Fibroblast of lung (primary cell): Measurements from ENCODE around the gene SRRM1. TPM values are rescaled to one million over a fixed set of nuclear protein-coding genes. Genes with fewer than 3 reads are reported as not detected.
A peak's percentile ranks its signal among the peaks of the same experiment; 100 is the strongest.
"Not testable (repeated sequence)": the region's sequence is repeated elsewhere in the genome, so short reads cannot be mapped to it uniquely, and the experiment has no call there.

Experiments
- DNase-seq, 2 donors: peaks; one replicate each; pipeline versions ENCODE4 v3.0.0 to v3.0.0-alpha.2; 2010; ENCODE audit warnings: low read depth in 2 of 2
- H2AFZ ChIP-seq: 2 replicates; pipeline ENCODE4 v1.5.1; 2012; ENCODE audit warnings: low read length, control low read depth, inconsistent platforms
- H3K27ac ChIP-seq: 2 replicates; pipeline ENCODE4 v1.5.1; 2011; ENCODE audit warnings: low read length, control low read depth; ENCODE audit not compliant: insufficient read depth
- H3K27me3 ChIP-seq: 2 replicates; pipeline ENCODE4 v1.5.1; 2011; ENCODE audit warnings: mild to moderate bottlenecking, low read length; ENCODE audit not compliant: control insufficient read depth, insufficient read depth
- H3K36me3 ChIP-seq: 2 replicates; pipeline ENCODE4 v1.5.1; 2011; ENCODE audit warnings: low read length; ENCODE audit not compliant: control insufficient read depth, insufficient read depth
- H3K4me1 ChIP-seq: 2 replicates; pipeline ENCODE4 v1.5.1; 2011; ENCODE audit warnings: low read length; ENCODE audit not compliant: control insufficient read depth, insufficient read depth; ENCODE audit errors: extremely low read depth
- H3K4me2 ChIP-seq: 2 replicates; pipeline ENCODE4 v1.5.1; 2011; ENCODE audit warnings: low read length, control low read depth; ENCODE audit not compliant: insufficient read depth; ENCODE audit errors: extremely low read depth
- H3K4me3 ChIP-seq, 4 experiments: fragments of 200-600 bp in 1 of 4; sonication (generic) in 1 of 4; replicated peaks in 1 of 4; 2 replicates each; pipeline ENCODE4 v1.5.1; 2011 to 2016; ENCODE audit warnings: low read length in 4 of 4, low read depth in 3 of 4, mild to moderate bottlenecking in 3 of 4, control low read depth in 2 of 4, inconsistent platforms in 1 of 4, mixed read lengths in 1 of 4; ENCODE audit not compliant: insufficient read depth in 1 of 4; ENCODE audit errors: control extremely low read depth in 1 of 4
- H3K79me2 ChIP-seq: 2 replicates; pipeline ENCODE4 v1.5.1; 2012; ENCODE audit warnings: mild to moderate bottlenecking, low read length, inconsistent platforms; ENCODE audit not compliant: control insufficient read depth, insufficient read depth
- H3K9ac ChIP-seq: 2 replicates; pipeline ENCODE4 v1.5.1; 2011; ENCODE audit warnings: mild to moderate bottlenecking, low read length, control low read depth; ENCODE audit not compliant: insufficient read depth
- H3K9me3 ChIP-seq: 2 replicates; pipeline ENCODE4 v1.5.1; 2012; ENCODE audit warnings: low read depth, low read length; ENCODE audit not compliant: control insufficient read depth, insufficient read depth
- H4K20me1 ChIP-seq: 2 replicates; pipeline ENCODE4 v1.5.1; 2011; ENCODE audit warnings: low read length; ENCODE audit not compliant: control insufficient read depth, insufficient read depth; ENCODE audit errors: extremely low read depth
- EZH2 ChIP-seq: IDR thresholded peaks from 2 replicates; pipeline ENCODE4 v1.5.1; 2012; ENCODE audit warnings: low read length, control low read depth, mild to moderate bottlenecking; ENCODE audit errors: missing control alignments
- polyA plus RNA-seq, 2 donors: library from polyadenylated mRNA; depleted of rRNA in 1 of 2; stranded (reverse) in 1 of 2; unstranded in 1 of 2; fragments of >200 nt; gene quantifications; 2 replicates each; pipeline ENCODE4 v1.2.1, GENCODE V29; 2011 to 2012; ENCODE audit warnings: missing spikeins in 1 of 2
- total RNA-seq: library from RNA; depleted of rRNA; stranded (reverse); fragments of >200 nt; gene quantifications from 2 replicates; pipeline ENCODE4 v1.2.1, GENCODE V29; 2014
- TF ChIP-seq, protein P1 (sequence below), 2 donors: IDR thresholded peaks in 1 of 2; conservative IDR thresholded peaks in 1 of 2; 1 replicate in 1 of 2; 2 replicates in 1 of 2; pipeline ENCODE4 v1.5.1; 2011 to 2012; ENCODE audit warnings: low read length in 2 of 2, control low read depth in 1 of 2, inconsistent platforms in 1 of 2, low read depth in 1 of 2, mild to moderate bottlenecking in 1 of 2

SRRM1 gene
- total and polyA plus RNA-seq, 2 donors (not counting 1 experiment from before 2014, with no cell fraction given), result 30.7 to 55.8 TPM

DNA sequence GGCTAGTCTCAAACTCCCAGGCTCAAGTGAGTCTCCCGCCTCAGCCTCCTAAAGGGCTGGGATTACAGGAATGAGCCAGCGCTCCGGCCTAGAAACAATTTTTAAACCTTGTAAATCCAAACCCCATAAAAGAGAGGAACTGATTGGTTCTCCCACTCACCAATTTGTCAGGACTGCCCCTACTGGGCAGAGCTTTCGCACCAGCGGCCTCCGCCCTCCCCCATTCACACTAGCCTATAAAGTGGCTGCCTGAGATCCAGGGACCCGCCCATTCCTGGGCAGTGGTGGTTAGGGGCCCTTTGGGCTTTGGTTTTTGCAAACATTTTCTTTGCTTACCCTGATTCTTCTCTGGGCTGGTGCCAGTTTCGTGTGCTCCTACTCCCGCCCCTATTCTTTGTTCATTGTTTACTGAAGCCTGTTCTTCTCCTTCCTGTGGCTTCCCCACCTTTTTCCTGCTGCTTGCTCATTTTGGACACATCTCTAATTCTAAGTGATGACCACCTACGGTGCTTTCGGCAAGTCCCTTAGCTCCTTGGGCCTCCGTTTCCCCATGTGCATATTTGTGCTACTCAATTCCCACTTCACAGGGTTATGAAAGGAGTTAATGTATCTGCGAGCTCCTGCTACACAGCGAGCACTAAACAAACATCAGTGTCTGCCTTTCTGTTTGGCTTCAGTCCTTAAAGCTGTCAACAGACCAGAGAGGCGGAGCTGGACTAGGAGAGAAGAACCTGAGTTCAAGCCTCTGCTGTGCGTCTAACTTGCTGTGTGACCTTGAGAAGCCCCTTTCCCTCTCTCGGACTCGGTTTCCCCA lies 62.4 kb downstream of the SRRM1 start:
- Histone ChIP-seq H3K4me2 (peak overlapping the region; percentile 44), H3K4me3 (peak overlapping the region in 1 of 4 experiments; percentile 1), H3K27ac (peak overlapping the region; percentile 27), H3K27me3 (no peaks in the 10 kb centered on the region), H2AFZ (peak overlapping the region; percentile 63), H3K9ac (no peak overlapping the region), H3K79me2 (no peaks in the 10 kb centered on the region), H3K4me1 (peaks cover 3% of the 10 kb centered on the region), H3K36me3 (no peaks in the 10 kb centered on the region), H4K20me1 (no peaks in the 10 kb centered on the region), H3K9me3 (no peaks in the 10 kb centered on the region)
- peak; percentile 94 to 97 for DNase-seq
- TF ChIP-seq, protein P1, sequence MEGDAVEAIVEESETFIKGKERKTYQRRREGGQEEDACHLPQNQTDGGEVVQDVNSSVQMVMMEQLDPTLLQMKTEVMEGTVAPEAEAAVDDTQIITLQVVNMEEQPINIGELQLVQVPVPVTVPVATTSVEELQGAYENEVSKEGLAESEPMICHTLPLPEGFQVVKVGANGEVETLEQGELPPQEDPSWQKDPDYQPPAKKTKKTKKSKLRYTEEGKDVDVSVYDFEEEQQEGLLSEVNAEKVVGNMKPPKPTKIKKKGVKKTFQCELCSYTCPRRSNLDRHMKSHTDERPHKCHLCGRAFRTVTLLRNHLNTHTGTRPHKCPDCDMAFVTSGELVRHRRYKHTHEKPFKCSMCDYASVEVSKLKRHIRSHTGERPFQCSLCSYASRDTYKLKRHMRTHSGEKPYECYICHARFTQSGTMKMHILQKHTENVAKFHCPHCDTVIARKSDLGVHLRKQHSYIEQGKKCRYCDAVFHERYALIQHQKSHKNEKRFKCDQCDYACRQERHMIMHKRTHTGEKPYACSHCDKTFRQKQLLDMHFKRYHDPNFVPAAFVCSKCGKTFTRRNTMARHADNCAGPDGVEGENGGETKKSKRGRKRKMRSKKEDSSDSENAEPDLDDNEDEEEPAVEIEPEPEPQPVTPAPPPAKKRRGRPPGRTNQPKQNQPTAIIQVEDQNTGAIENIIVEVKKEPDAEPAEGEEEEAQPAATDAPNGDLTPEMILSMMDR (conservative IDR thresholded peaks at IDR 0.05 in 1 of 2, IDR thresholded peaks at IDR 0.05 in 1 of 2; ENCODE audit: low read depth in 1 of 2, low read length in 2 of 2), result no peak
- no peak for TF ChIP-seq EZH2

DNA sequence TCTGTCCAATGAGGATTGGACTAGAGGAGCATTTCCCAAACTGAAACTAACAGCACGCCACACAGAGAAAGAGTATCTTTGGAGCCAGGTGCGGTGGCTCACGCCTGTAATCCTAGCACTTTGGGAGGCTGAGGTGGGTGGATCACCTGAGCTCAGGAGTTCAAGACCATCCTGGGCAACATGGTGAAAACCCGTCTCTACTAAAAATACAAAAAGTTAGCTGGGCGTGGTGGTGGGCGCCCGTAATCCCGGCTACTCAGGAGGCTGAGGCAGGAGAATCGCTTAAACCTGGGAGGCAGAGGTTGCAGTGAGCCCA lies 62.9 kb downstream of the SRRM1 start:
- H3K36me3 ChIP-seq, DNase-seq, H4K20me1 ChIP-seq, H3K79me2 ChIP-seq, H3K4me2 ChIP-seq, H3K4me1 ChIP-seq, H3K9ac ChIP-seq, H3K4me3 ChIP-seq, H3K9me3 ChIP-seq, H3K27ac ChIP-seq, H3K27me3 ChIP-seq: not testable (repeated sequence)
- H2AFZ ChIP-seq, result peak overlapping the region; percentile 63

DNA sequence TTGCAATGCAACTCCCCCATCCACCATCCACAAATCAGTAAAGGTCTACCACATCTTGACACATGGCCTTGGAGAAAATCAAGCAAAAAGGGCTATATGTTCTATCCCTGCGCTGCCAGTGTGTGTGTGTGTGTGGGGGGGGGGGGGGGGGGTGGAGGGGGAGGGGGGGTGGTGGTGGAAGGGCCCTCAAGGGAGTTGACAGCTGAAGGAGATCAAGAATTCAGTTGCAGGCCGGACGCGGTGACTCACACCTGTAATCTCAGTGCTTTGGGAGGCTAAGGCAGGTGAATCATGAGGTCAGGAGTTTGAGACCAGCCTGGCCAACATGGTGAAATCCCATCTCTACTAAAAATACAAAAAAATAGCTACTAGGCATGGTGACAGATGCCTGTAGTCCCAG lies 64.6 kb downstream of the SRRM1 start:
- H3K27ac ChIP-seq, result no peak overlapping the region
- H3K9ac ChIP-seq, result no peak overlapping the region
- H3K27me3 ChIP-seq, result no peaks in the 10 kb centered on the region
- DNase-seq, result peak in 1 of 2 donors; percentile 87
- H3K4me2 ChIP-seq, result no peak overlapping the region
- no peak overlapping the region for H3K4me3 ChIP-seq
- H3K36me3 ChIP-seq, result no peaks in the 10 kb centered on the region
- no peak overlapping the region for H2AFZ ChIP-seq
- H3K9me3 ChIP-seq, result no peaks in the 10 kb centered on the region
- no peaks in the 10 kb centered on the region for H3K79me2 ChIP-seq
- no peaks in the 10 kb centered on the region for H4K20me1 ChIP-seq
- TF ChIP-seq, protein P1 (conservative IDR thresholded peaks at IDR 0.05 in 1 of 2, IDR thresholded peaks at IDR 0.05 in 1 of 2; ENCODE audit: low read depth in 1 of 2, low read length in 2 of 2), result no peak
- no peak for TF ChIP-seq EZH2
- H3K4me1 ChIP-seq, result peaks cover 4% of the 10 kb centered on the region
